Type B pancreatic cell (in vitro differentiated cells): ENCODE results near the gene CENPP. TPM values are rescaled to one million over a fixed set of nuclear protein-coding genes. Genes with fewer than 3 reads are reported as not detected.

Experiments
- DNase-seq: peaks from one replicate; pipeline ENCODE4 v3.0.0; 2021; ENCODE audit warnings: mixed read lengths; ENCODE audit not compliant: unreplicated experiment; ENCODE audit errors: extremely low spot score
- H3K27ac Mint-ChIP-seq: 2 replicates; pipeline ENCODE4 v1.8.0; 2021; ENCODE audit warnings: mild to moderate bottlenecking, mixed read lengths
- H3K27me3 Mint-ChIP-seq: 2 replicates; pipeline ENCODE4 v1.8.0; 2021; ENCODE audit warnings: mixed read lengths
- H3K36me3 Mint-ChIP-seq: 2 replicates; pipeline ENCODE4 v1.8.0; 2021; ENCODE audit warnings: mixed read lengths
- H3K4me1 Mint-ChIP-seq: one replicate; pipeline ENCODE4 v1.8.0; 2021; ENCODE audit warnings: mixed read lengths; ENCODE audit not compliant: unreplicated experiment
- H3K4me3 Mint-ChIP-seq: 2 replicates; pipeline ENCODE4 v1.8.0; 2021; ENCODE audit warnings: mild to moderate bottlenecking, mixed read lengths
- H3K9me3 Mint-ChIP-seq: 2 replicates; pipeline ENCODE4 v1.8.0; 2021; ENCODE audit warnings: mixed read lengths
- CTCF ChIP-seq: fragments of 200-600 bp; sonication (generic); conservative IDR thresholded peaks from 2 replicates; pipeline ENCODE4 v1.5.0; 2021; ENCODE audit warnings: antibody characterized with exemption, mild to moderate bottlenecking
- total RNA-seq: library from RNA; stranded (reverse); gene quantifications from 2 replicates; pipeline ENCODE4 v1.2.1, GENCODE V29; 2021; ENCODE audit warnings: low replicate concordance

Gene CENPP
- total RNA-seq, 1 donor from 2014 or later, result 7.6 TPM

GRCh38 chr9:92508018-92508820 lies 182.5 kb downstream of the CENPP start:
- H3K27me3 Mint-ChIP-seq, result no peaks in the 10 kb centered on the region
- H3K27ac Mint-ChIP-seq, result no peak overlapping the region
- H3K9me3 Mint-ChIP-seq, result no peaks in the 10 kb centered on the region
- TF ChIP-seq CTCF, result no peak
- H3K4me3 Mint-ChIP-seq, result no peak overlapping the region
- H3K36me3 Mint-ChIP-seq, result no peaks in the 10 kb centered on the region
- H3K4me1 Mint-ChIP-seq, result no peaks in the 10 kb centered on the region
- no peak for DNase-seq

GRCh38 chr9:92509050-92509449 lies 183.3 kb downstream of the CENPP start:
- H3K27ac Mint-ChIP-seq, result no peak overlapping the region
- H3K36me3 Mint-ChIP-seq, result no peaks in the 10 kb centered on the region
- no peak overlapping the region for H3K4me3 Mint-ChIP-seq
- no peaks in the 10 kb centered on the region for H3K9me3 Mint-ChIP-seq
- no peak for DNase-seq
- no peaks in the 10 kb centered on the region for H3K27me3 Mint-ChIP-seq
- H3K4me1 Mint-ChIP-seq, result no peaks in the 10 kb centered on the region
- TF ChIP-seq CTCF, result no peak

- no peak overlapping the region for H3K27ac Mint-ChIP-seq
- no peak for DNase-seq
- no peak for TF ChIP-seq CTCF
- H3K9me3 Mint-ChIP-seq, result no peaks in the 10 kb centered on the region
- H3K4me1 Mint-ChIP-seq, result no peaks in the 10 kb centered on the region
- H3K27me3 Mint-ChIP-seq, result no peaks in the 10 kb centered on the region
- H3K4me3 Mint-ChIP-seq, result no peak overlapping the region
- H3K36me3 Mint-ChIP-seq, result no peaks in the 10 kb centered on the region
Observed at GRCh38 chr9:92510747-92511146, 185.0 kb downstream of the CENPP start.

DNA sequence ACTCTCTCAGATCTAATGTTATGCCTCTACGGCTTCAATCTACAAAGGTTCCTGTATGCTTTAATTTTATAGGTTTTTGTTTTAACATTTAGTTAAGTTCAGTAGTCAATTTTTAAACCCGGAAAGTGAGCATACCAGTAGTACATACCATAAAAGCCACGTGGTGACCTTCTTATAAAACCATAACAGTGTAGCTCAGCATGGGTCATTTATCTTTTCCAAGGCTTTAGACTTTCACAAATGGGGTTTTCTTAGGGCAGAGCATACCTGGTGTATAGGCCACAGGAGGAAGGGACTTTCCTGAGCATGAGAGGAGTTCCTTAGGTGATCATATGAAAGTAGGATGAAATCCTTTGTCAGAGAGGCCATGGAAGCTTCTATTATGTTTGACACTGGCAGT lies 186.9 kb downstream of the CENPP start:
- TF ChIP-seq CTCF, result no peak
- Mint-ChIP-seq H3K27ac (no peak overlapping the region), H3K9me3 (no peaks in the 10 kb centered on the region)

DNA sequence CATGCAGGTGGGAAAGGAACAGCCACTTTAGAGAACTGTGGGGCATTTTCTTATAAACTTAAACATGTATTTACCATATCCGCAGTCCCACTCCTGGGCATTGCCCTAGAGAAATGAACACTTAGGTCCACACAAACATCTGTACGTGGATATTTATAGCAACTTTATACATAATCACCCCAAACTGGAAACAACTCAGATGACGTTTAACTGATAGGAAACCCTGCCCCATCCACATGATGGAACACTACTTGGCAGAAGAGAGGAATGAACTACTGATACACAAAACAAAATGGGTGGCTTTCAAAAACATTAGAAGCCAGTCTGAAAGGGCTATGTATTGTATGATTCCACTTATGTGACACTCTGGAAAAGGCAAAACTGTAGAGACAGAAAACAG lies 187.6 kb downstream of the CENPP start:
- no peak for TF ChIP-seq CTCF
- DNase-seq, result no peak
- no peaks in the 10 kb centered on the region for H3K9me3 Mint-ChIP-seq
- no peak overlapping the region for H3K27ac Mint-ChIP-seq
- H3K4me1 Mint-ChIP-seq, result no peaks in the 10 kb centered on the region
- no peaks in the 10 kb centered on the region for H3K36me3 Mint-ChIP-seq
- no peak overlapping the region for H3K4me3 Mint-ChIP-seq
- H3K27me3 Mint-ChIP-seq, result no peaks in the 10 kb centered on the region

More for the DNA sequence above, 186.9 kb downstream of the CENPP start:
- no peak for DNase-seq
- H3K36me3 Mint-ChIP-seq, result no peaks in the 10 kb centered on the region
- H3K4me3 Mint-ChIP-seq, result no peak overlapping the region
- H3K27me3 Mint-ChIP-seq, result no peaks in the 10 kb centered on the region
- no peaks in the 10 kb centered on the region for H3K4me1 Mint-ChIP-seq
